Limb (tissue), 2 donors: Measurements from ENCODE around the gene RAB14.
A peak's percentile ranks its signal among the peaks of the same experiment; 100 is the strongest.

Experiments
- DNase-seq, 2 donors: peaks; one replicate each; pipeline ENCODE4 v3.0.0-alpha.2; 2016; ENCODE audit errors: extremely low spot score in 2 of 2

The RAB14 gene

GRCh38 chr9:121201738-121202533, at the start of gene RAB14:
Gene RAB14 (minus strand): TSS chr9:121201869. CDS start chr9:121193412, 8,457 bp downstream.
- peak; percentile 100 for DNase-seq

GRCh38 chr9:121249563-121249962, 47.9 kb upstream of the RAB14 start:
- DNase-seq = no peak

GRCh38 chr9:121246821-121247561, 45.3 kb upstream of the RAB14 start:
- DNase-seq = no peak

GRCh38 chr9:121242959-121243346, 41.3 kb upstream of the RAB14 start:
- DNase-seq = no peak

GRCh38 chr9:121242219-121242958, 40.7 kb upstream of the RAB14 start:
- no peak for DNase-seq

- DNase-seq = peak in 1 of 2 donors; percentile 25
These were observed 38.9 kb upstream of the RAB14 start for GRCh38 chr9:121240472-121241135.

- DNase-seq = no peak
These were observed 38.2 kb upstream of the RAB14 start for GRCh38 chr9:121239851-121240250.

GRCh38 chr9:121239071-121239470, 37.4 kb upstream of the RAB14 start:
- no peak for DNase-seq

GRCh38 chr9:121237916-121238315, 36.2 kb upstream of the RAB14 start:
- no peak for DNase-seq

GRCh38 chr9:121235512-121235911, 33.8 kb upstream of the RAB14 start:
- DNase-seq = no peak

GRCh38 chr9:121234832-121235161, 33.1 kb upstream of the RAB14 start:
- DNase-seq = no peak

GRCh38 chr9:121233906-121234831, 32.5 kb upstream of the RAB14 start:
- DNase-seq = no peak

GRCh38 chr9:121232251-121232650, 30.6 kb upstream of the RAB14 start:
- no peak for DNase-seq

- DNase-seq = no peak
These were observed 28.6 kb upstream of the RAB14 start for GRCh38 chr9:121230256-121230655.

- no peak for DNase-seq
These were observed 26.2 kb upstream of the RAB14 start for GRCh38 chr9:121227862-121228261.

GRCh38 chr9:121226175-121226574, 24.5 kb upstream of the RAB14 start:
- DNase-seq = no peak

- DNase-seq = no peak
These were observed 23.6 kb upstream of the RAB14 start for GRCh38 chr9:121225240-121225639.

GRCh38 chr9:121222524-121223171, 21.0 kb upstream of the RAB14 start:
- DNase-seq = no peak

GRCh38 chr9:121221664-121222055, 20.0 kb upstream of the RAB14 start:
- no peak for DNase-seq
